Liver (tissue), 9 donors: ENCODE results near the gene RNF187. TPM values are rescaled to one million over a fixed set of nuclear protein-coding genes. Genes with fewer than 3 reads are reported as not detected.

Experiments used
- DNase-seq: peaks from one replicate; pipeline ENCODE4 v3.0.0-alpha.2; 2017; ENCODE audit warnings: low spot score
- H3K27ac ChIP-seq, 2 donors: one replicate each; pipeline ENCODE4 v1.7.0; 2013; ENCODE audit warnings: inconsistent platforms in 2 of 2, low read length in 2 of 2, control low read depth in 1 of 2, low read depth in 1 of 2, mild to moderate bottlenecking in 1 of 2
- H3K27me3 ChIP-seq, 4 donors: one replicate each; pipeline versions ENCODE4 v1.6.1 to v1.7.0; 2013; ENCODE audit warnings: low read length in 3 of 4, inconsistent platforms in 1 of 4, mild to moderate bottlenecking in 1 of 4, moderate library complexity in 1 of 4; ENCODE audit not compliant: control insufficient read depth in 4 of 4, insufficient read depth in 4 of 4
- H3K36me3 ChIP-seq, 4 donors: one replicate each; pipeline versions ENCODE4 v1.6.1 to v1.7.0; 2013; ENCODE audit warnings: low read length in 3 of 4, mild to moderate bottlenecking in 3 of 4, low read depth in 1 of 4, moderate library complexity in 1 of 4; ENCODE audit not compliant: control insufficient read depth in 4 of 4, insufficient read depth in 3 of 4
- H3K4me1 ChIP-seq, 4 donors: one replicate each; pipeline versions ENCODE4 v1.6.1 to v1.7.0; 2013; ENCODE audit warnings: low read length in 3 of 4, mild to moderate bottlenecking in 3 of 4, moderate library complexity in 1 of 4; ENCODE audit not compliant: control insufficient read depth in 4 of 4, insufficient read depth in 4 of 4
- H3K4me3 ChIP-seq, 3 donors: one replicate each; pipeline versions ENCODE4 v1.6.1 to v1.7.0; 2013; ENCODE audit warnings: low read length in 3 of 3, control low read depth in 1 of 3, low read depth in 1 of 3, mild to moderate bottlenecking in 1 of 3
- H3K9ac ChIP-seq, 2 donors: one replicate each; pipeline ENCODE4 v1.7.0; 2013; ENCODE audit warnings: low read length in 2 of 2, mild to moderate bottlenecking in 2 of 2, moderate library complexity in 2 of 2, control low read depth in 1 of 2, low read depth in 1 of 2
- H3K9me3 ChIP-seq, 4 donors: one replicate each; pipeline versions ENCODE4 v1.6.1 to v1.7.0; 2013; ENCODE audit warnings: low read length in 3 of 4; ENCODE audit not compliant: control insufficient read depth in 4 of 4
- EGR1 ChIP-seq, 2 donors: IDR thresholded peaks; 2 replicates each; pipeline ENCODE4 v1.6.1; 2016 to 2018; ENCODE audit warnings: antibody characterized with exemption in 2 of 2, low read depth in 2 of 2
- FOXA1 ChIP-seq: IDR thresholded peaks from 2 replicates; pipeline ENCODE4 v1.6.1; 2016; ENCODE audit warnings: antibody characterized with exemption
- FOXA2 ChIP-seq: IDR thresholded peaks from 2 replicates; pipeline ENCODE4 v1.6.1; 2016; ENCODE audit warnings: antibody characterized with exemption
- GABPA ChIP-seq, 2 donors: IDR thresholded peaks in 1 of 2; conservative IDR thresholded peaks in 1 of 2; 2 replicates each; pipeline ENCODE4 v1.6.1; 2016; ENCODE audit warnings: antibody characterized with exemption in 2 of 2, mild to moderate bottlenecking in 1 of 2, moderate library complexity in 1 of 2
- HNF4A ChIP-seq, 2 donors: conservative IDR thresholded peaks; 2 replicates each; pipeline ENCODE4 v1.6.1; 2016; ENCODE audit warnings: antibody characterized with exemption in 2 of 2, mild to moderate bottlenecking in 2 of 2
- HNF4G ChIP-seq: IDR thresholded peaks from 2 replicates; pipeline ENCODE4 v1.6.1; 2016; ENCODE audit warnings: antibody characterized with exemption
- JUND ChIP-seq, 2 donors: IDR thresholded peaks; 2 replicates each; pipeline ENCODE4 v1.6.1; 2016; ENCODE audit warnings: antibody characterized with exemption in 2 of 2
- MAX ChIP-seq: IDR thresholded peaks from 2 replicates; pipeline ENCODE4 v1.6.1; 2016; ENCODE audit warnings: antibody characterized with exemption
- NR2F2 ChIP-seq: IDR thresholded peaks from 2 replicates; pipeline ENCODE4 v1.6.1; 2016; ENCODE audit warnings: antibody characterized with exemption
- RAD21 ChIP-seq, 2 donors: IDR thresholded peaks; 2 replicates each; pipeline ENCODE4 v1.6.1; 2016; ENCODE audit warnings: antibody characterized with exemption in 2 of 2, mild to moderate bottlenecking in 2 of 2
- RXRA ChIP-seq, 2 donors: IDR thresholded peaks; 2 replicates each; pipeline ENCODE4 v1.6.1; 2017 to 2018; ENCODE audit warnings: antibody characterized with exemption in 2 of 2, mild to moderate bottlenecking in 1 of 2
- SP1 ChIP-seq: IDR thresholded peaks from 2 replicates; pipeline ENCODE4 v1.6.1; 2018; ENCODE audit warnings: antibody characterized with exemption, mild to moderate bottlenecking
- TAF1 ChIP-seq: conservative IDR thresholded peaks from 2 replicates; pipeline ENCODE4 v1.6.1; 2016; ENCODE audit warnings: antibody characterized with exemption, mild to moderate bottlenecking
- YY1 ChIP-seq: IDR thresholded peaks from 2 replicates; pipeline ENCODE4 v1.6.1; 2016; ENCODE audit warnings: antibody characterized with exemption, mild to moderate bottlenecking
- WGBS: extraction: QIAGEN DNeasy Blood & Tissue Kit; methylation state at CpG from one replicate; pipeline ENCODE4 v1.1.7; 2013; 5-methylcytosine and 5-hydroxymethylcytosine counted together
- polyA plus RNA-seq, 2 donors: library from polyadenylated mRNA; stranded (reverse) in 1 of 2; unstranded in 1 of 2; fragments of 200-250 nt in 1 of 2; fragments of >200 nt in 1 of 2; fragmentation: Nextera tagmentation in 1 of 2; extraction: Ambion mirVana in 1 of 2; gene quantifications; one replicate each; pipeline versions ENCODE4 v1.2.1 to v1.2.3, GENCODE V29; 2013 to 2015
- total RNA-seq, 2 donors: library from RNA; depleted of rRNA; stranded (reverse); fragments of >200 nt; gene quantifications; one replicate each; pipeline ENCODE4 v1.2.3, GENCODE V29; 2014
- TF ChIP-seq, protein P1 (sequence below): IDR thresholded peaks from 2 replicates; pipeline ENCODE4 v1.6.1; 2016; ENCODE audit warnings: antibody characterized with exemption, mild to moderate bottlenecking
- TF ChIP-seq, protein P2 (sequence below): fragments of 150-350 bp; IDR thresholded peaks from 2 replicates; pipeline ENCODE4 v1.5.1; 2017; ENCODE audit warnings: improper control_type of control experiment, low read depth, low read length; ENCODE audit not compliant: missing input control
- TF ChIP-seq, protein P3 (sequence below): IDR thresholded peaks from 2 replicates; pipeline ENCODE4 v1.6.1; 2016; ENCODE audit warnings: antibody characterized with exemption
- TF ChIP-seq, protein P4 (sequence below): IDR thresholded peaks from 2 replicates; pipeline ENCODE4 v1.6.1; 2016; ENCODE audit warnings: antibody characterized with exemption
- donor health status: healthy.
- donor health status: healthy.
- donor health status: healthy.
- donor health status: healthy.
- donor health status: healthy.

Gene RNF187
- total and polyA plus RNA-seq, 4 donors, result 18.7 to 32.0 (median 23.5) TPM

GRCh38 chr1:228530951-228531731 lies 44.0 kb downstream of the RNF187 start (continued):
- TF ChIP-seq, protein P1, sequence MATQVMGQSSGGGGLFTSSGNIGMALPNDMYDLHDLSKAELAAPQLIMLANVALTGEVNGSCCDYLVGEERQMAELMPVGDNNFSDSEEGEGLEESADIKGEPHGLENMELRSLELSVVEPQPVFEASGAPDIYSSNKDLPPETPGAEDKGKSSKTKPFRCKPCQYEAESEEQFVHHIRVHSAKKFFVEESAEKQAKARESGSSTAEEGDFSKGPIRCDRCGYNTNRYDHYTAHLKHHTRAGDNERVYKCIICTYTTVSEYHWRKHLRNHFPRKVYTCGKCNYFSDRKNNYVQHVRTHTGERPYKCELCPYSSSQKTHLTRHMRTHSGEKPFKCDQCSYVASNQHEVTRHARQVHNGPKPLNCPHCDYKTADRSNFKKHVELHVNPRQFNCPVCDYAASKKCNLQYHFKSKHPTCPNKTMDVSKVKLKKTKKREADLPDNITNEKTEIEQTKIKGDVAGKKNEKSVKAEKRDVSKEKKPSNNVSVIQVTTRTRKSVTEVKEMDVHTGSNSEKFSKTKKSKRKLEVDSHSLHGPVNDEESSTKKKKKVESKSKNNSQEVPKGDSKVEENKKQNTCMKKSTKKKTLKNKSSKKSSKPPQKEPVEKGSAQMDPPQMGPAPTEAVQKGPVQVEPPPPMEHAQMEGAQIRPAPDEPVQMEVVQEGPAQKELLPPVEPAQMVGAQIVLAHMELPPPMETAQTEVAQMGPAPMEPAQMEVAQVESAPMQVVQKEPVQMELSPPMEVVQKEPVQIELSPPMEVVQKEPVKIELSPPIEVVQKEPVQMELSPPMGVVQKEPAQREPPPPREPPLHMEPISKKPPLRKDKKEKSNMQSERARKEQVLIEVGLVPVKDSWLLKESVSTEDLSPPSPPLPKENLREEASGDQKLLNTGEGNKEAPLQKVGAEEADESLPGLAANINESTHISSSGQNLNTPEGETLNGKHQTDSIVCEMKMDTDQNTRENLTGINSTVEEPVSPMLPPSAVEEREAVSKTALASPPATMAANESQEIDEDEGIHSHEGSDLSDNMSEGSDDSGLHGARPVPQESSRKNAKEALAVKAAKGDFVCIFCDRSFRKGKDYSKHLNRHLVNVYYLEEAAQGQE, result no peak
- no peak for TF ChIP-seq RAD21 (IDR thresholded peaks at IDR 0.05)

DNA sequence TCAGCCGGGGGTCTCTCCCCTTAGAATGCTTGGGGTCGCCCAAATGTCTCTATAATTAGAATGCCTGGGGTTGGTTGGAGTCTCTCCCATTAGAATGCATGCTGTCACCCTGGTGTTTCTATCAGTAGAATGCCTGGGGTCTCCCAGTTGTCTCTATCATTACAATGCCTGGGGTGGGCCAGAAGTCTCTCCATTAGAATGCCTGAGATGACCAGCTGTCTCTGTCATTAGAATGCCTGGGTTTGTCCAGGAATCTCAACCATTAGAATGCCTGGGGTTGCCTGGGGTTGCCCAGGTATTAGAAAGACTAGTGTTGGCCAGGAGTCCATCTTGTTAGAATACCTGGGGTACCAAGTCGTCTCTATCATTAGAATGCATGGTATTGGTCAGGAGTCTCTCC lies 51.6 kb downstream of the RNF187 start:
- H3K36me3 ChIP-seq, result no peaks in the 10 kb centered on the region
- H3K27me3 ChIP-seq, result no peaks in the 10 kb centered on the region
- H3K4me1 ChIP-seq, result no peaks in the 10 kb centered on the region
- peaks cover 0 to 1% (median 0%) of the 10 kb centered on the region in 4 donors for H3K9me3 ChIP-seq
- WGBS, result 47% methylated on average over 3 of the region's 3 CpGs
- TF ChIP-seq NR2F2, result no peak
- no peak overlapping the region for H3K27ac ChIP-seq
- H3K9ac ChIP-seq, result no peak overlapping the region
- H3K4me3 ChIP-seq, result no peak overlapping the region
- no peak for DNase-seq

DNA sequence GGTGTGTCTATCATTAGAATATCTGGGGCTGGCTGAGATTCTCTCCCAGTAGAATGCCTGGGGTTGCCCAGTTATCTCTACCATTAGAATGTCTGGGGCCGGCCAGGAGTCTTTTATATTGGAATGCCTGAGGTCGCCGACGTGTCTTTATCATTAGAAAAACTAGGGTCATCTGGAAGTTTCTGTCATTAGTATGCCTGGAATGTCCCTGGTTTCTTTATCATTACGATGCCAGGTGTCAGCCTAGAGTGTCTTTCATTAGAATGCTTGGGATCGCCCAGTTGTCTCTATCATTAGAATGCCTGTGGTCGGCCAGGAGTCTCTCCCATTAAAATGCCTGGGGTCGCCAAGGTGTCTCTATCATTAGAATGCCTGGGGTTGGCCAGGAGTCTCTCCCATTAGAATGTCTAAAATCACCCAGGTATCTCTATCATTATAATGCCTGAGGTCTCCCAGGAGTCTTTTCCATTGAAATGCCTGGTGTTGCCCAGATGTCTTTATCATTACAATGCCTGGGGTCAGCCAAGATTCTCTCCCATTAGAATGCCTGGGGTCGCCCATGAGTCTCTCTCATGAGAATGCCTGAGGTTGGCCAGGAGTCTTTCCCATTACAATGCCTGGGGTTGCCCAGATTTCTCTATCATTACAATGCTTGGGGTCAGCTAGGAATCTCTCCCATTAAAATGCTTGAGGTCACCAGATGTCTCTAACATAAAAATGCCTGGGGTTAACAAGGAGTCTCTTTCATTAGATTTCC lies 53.2 kb downstream of the RNF187 start:
- no peak overlapping the region for H3K4me3 ChIP-seq
- TF ChIP-seq SP1 (no peak), FOXA2 (no peak), FOXA1 (no peak), RAD21 (IDR thresholded peaks at IDR 0.05) (no peak), EGR1 (IDR thresholded peaks at IDR 0.05; ENCODE audit: low read depth in 2 of 2) (no peak), GABPA (IDR thresholded peaks at IDR 0.05 in 1 of 2, conservative IDR thresholded peaks at IDR 0.05 in 1 of 2) (no peak), TAF1 (no peak), YY1 (no peak), JUND (IDR thresholded peaks at IDR 0.05) (no peak), RXRA (IDR thresholded peaks at IDR 0.05) (no peak), NR2F2 (no peak), HNF4G (no peak), HNF4A (conservative IDR thresholded peaks at IDR 0.05) (no peak), MAX (no peak)
- TF ChIP-seq, protein P2, sequence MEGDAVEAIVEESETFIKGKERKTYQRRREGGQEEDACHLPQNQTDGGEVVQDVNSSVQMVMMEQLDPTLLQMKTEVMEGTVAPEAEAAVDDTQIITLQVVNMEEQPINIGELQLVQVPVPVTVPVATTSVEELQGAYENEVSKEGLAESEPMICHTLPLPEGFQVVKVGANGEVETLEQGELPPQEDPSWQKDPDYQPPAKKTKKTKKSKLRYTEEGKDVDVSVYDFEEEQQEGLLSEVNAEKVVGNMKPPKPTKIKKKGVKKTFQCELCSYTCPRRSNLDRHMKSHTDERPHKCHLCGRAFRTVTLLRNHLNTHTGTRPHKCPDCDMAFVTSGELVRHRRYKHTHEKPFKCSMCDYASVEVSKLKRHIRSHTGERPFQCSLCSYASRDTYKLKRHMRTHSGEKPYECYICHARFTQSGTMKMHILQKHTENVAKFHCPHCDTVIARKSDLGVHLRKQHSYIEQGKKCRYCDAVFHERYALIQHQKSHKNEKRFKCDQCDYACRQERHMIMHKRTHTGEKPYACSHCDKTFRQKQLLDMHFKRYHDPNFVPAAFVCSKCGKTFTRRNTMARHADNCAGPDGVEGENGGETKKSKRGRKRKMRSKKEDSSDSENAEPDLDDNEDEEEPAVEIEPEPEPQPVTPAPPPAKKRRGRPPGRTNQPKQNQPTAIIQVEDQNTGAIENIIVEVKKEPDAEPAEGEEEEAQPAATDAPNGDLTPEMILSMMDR, result no peak
- TF ChIP-seq, protein P1, result no peak
- TF ChIP-seq, protein P3, sequence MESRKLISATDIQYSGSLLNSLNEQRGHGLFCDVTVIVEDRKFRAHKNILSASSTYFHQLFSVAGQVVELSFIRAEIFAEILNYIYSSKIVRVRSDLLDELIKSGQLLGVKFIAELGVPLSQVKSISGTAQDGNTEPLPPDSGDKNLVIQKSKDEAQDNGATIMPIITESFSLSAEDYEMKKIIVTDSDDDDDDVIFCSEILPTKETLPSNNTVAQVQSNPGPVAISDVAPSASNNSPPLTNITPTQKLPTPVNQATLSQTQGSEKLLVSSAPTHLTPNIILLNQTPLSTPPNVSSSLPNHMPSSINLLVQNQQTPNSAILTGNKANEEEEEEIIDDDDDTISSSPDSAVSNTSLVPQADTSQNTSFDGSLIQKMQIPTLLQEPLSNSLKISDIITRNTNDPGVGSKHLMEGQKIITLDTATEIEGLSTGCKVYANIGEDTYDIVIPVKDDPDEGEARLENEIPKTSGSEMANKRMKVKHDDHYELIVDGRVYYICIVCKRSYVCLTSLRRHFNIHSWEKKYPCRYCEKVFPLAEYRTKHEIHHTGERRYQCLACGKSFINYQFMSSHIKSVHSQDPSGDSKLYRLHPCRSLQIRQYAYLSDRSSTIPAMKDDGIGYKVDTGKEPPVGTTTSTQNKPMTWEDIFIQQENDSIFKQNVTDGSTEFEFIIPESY, result no peak
- TF ChIP-seq, protein P4, sequence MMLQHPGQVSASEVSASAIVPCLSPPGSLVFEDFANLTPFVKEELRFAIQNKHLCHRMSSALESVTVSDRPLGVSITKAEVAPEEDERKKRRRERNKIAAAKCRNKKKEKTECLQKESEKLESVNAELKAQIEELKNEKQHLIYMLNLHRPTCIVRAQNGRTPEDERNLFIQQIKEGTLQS, result no peak
- 54% methylated on average over 9 of the region's 9 CpGs for WGBS
- H3K9ac ChIP-seq, result no peak overlapping the region
- H3K27me3 ChIP-seq, result no peaks in the 10 kb centered on the region
- H3K9me3 ChIP-seq, result no peaks in the 10 kb centered on the region
- DNase-seq, result no peak
- no peaks in the 10 kb centered on the region for H3K36me3 ChIP-seq
- H3K4me1 ChIP-seq, result no peaks in the 10 kb centered on the region
- H3K27ac ChIP-seq, result no peak overlapping the region
